Activated T-helper 2 cell treated with anti-CD3 and anti-CD28 coated beads, Interferon-gamma antibody, Interleukin-2, Interleukin-4, amounts not matched to agents 10 μg/mL and 5 μg/mL and 100 μg/mL, durations not matched to agents 14 hours and 24 hours and 36 hours (primary cell): Measurements from ENCODE around the gene RIMS4. TPM values are rescaled to one million over a fixed set of nuclear protein-coding genes. Genes with fewer than 3 reads are reported as not detected.
"Not testable (repeated sequence)": the region's sequence is repeated elsewhere in the genome, so short reads cannot be mapped to it uniquely, and the experiment has no call there.

Experiments
- DNase-seq: peaks from one replicate; pipeline ENCODE4 v3.0.0; 2021; ENCODE audit warnings: low spot score
- H3K27ac Mint-ChIP-seq: one replicate; pipeline ENCODE4 v1.8.0; 2021; ENCODE audit warnings: mixed read lengths
- H3K27me3 Mint-ChIP-seq: one replicate; pipeline ENCODE4 v1.8.0; 2021; ENCODE audit warnings: low read depth, mixed read lengths
- H3K36me3 Mint-ChIP-seq: one replicate; pipeline ENCODE4 v1.8.0; 2021; ENCODE audit warnings: low read depth, mixed read lengths
- H3K4me1 Mint-ChIP-seq: one replicate; pipeline ENCODE4 v1.8.0; 2021; ENCODE audit warnings: low read depth, mixed read lengths
- H3K4me3 Mint-ChIP-seq: one replicate; pipeline ENCODE4 v1.8.0; 2021; ENCODE audit warnings: low read depth, mild to moderate bottlenecking, moderate library complexity, mixed read lengths
- H3K9me3 Mint-ChIP-seq: one replicate; pipeline ENCODE4 v1.8.0; 2021; ENCODE audit warnings: mixed read lengths
- intact Hi-C: fragments of 100-400 bp; cut with micrococcal nuclease; formaldehyde crosslinking; loops from one replicate; pipeline ENCODE4 v1.15.1; 2023
- total RNA-seq: library from RNA; stranded (reverse); gene quantifications from 2 replicates; pipeline ENCODE4 v1.2.3, GENCODE V29; 2022

RIMS4 gene
- total RNA-seq, 1 donor from 2014 or later, result not detected

DNA sequence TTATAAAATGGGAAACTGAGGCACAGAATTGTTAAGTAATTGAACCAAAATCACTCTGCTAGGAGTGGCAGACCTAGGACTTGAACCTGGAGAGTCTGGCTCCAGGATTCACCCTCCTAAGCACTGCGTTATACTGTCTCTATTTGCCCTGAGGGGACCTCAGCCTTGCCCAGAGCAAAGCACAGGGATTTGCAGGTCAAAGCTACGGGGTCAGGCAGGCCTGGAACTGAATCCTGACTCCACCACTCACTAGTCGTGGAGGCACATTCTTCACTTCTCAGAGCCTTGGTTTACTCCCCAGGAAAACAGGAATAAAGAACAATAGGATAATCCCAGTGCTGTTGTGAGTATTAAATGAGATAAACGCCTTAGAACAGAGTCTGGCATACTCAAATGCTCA, 45.3 kb downstream of the RIMS4 start:
- no peaks in the 10 kb centered on the region for H3K4me1 Mint-ChIP-seq
- no peaks in the 10 kb centered on the region for H3K9me3 Mint-ChIP-seq
- DNase-seq, result no peak
- H3K36me3 Mint-ChIP-seq, result no peaks in the 10 kb centered on the region
- H3K4me3 Mint-ChIP-seq, result no peak overlapping the region
- H3K27me3 Mint-ChIP-seq, result peaks cover 2% of the 10 kb centered on the region
- intact Hi-C loops, result no loop called here
- H3K27ac Mint-ChIP-seq, result no peak overlapping the region

DNA sequence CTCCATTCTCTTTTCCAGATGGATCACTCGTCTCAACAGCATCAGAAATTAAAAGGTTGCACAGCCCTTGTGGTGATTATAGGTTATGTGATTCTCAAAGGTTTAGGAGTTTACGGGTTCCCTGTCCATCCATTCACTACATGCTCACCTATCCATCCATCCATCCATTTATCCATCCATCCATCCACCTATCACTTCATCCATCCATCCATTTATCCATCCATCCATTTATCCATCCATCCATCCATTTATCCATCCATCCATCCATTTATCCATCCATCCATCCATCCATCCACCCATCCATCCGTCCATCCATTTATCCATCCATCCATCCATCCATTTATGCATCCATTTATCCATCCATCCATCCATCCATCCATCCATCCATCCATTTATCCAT, 46.5 kb downstream of the RIMS4 start:
- intact Hi-C loops, H3K9me3 Mint-ChIP-seq, H3K4me3 Mint-ChIP-seq, DNase-seq, H3K36me3 Mint-ChIP-seq, H3K27ac Mint-ChIP-seq, H3K27me3 Mint-ChIP-seq, H3K4me1 Mint-ChIP-seq: not testable (repeated sequence)

DNA sequence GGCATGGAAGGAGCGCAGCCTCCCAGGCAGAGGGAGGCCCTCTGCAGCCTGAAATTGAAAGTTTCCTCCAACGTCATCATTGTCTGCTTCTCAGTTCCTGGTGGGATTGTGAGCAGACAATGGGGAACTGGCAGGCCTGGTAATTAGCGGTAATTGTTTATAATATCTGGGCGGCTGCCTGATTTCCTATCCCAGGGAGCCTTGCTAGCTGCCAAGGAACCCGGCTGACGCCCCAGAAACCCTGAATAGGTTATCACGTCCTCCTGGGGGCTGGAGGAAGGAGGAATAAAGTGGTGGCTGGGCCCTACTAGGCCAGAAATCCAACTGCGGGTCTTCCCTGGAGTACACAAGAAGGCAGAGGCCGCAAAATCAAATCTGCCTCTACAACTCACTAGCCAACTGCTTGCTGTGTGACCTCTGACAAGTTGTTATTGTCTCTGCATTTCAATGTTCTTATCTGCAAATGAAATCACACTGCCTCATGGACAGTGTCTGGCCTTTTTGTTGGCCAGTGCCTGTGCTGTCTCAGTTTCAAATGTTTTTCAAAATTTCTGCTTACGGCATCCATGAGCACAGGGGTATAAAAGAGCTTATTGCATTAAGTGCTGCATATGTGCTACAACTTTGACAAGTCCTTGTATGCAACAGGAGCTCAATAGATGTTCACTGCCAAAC, 47.7 kb downstream of the RIMS4 start:
- no peak overlapping the region for H3K4me3 Mint-ChIP-seq
- intact Hi-C loops, result no loop called here
- H3K36me3 Mint-ChIP-seq, result no peaks in the 10 kb centered on the region
- no peak for DNase-seq
- no peak overlapping the region for H3K27ac Mint-ChIP-seq
- no peaks in the 10 kb centered on the region for H3K4me1 Mint-ChIP-seq
- H3K27me3 Mint-ChIP-seq, result no peaks in the 10 kb centered on the region
- no peaks in the 10 kb centered on the region for H3K9me3 Mint-ChIP-seq

DNA sequence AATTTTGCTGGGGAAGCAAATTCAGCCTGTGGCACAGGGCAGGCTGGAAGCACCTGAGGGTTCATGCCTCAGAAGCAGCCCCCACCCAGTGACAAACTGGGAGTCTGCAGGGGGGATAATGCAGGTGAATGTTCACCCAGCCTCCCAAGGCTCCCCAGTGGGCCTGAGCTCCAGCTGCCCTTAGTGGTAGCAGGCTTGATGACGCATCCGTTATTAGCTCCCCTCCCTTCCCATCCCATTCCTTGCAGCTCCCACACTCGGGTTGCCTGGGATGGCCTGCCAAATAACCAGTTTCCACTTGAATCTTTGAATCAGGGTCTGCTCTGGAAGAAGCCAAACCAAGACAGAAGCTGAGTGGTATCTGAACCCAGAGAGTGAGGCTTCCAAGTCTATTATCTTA, 48.9 kb downstream of the RIMS4 start:
- Mint-ChIP-seq H3K27ac (no peak overlapping the region), H3K36me3 (no peaks in the 10 kb centered on the region), H3K4me1 (no peaks in the 10 kb centered on the region), H3K4me3 (no peak overlapping the region), H3K27me3 (no peaks in the 10 kb centered on the region), H3K9me3 (no peaks in the 10 kb centered on the region)
- intact Hi-C loops, result no loop called here
- DNase-seq, result no peak

DNA sequence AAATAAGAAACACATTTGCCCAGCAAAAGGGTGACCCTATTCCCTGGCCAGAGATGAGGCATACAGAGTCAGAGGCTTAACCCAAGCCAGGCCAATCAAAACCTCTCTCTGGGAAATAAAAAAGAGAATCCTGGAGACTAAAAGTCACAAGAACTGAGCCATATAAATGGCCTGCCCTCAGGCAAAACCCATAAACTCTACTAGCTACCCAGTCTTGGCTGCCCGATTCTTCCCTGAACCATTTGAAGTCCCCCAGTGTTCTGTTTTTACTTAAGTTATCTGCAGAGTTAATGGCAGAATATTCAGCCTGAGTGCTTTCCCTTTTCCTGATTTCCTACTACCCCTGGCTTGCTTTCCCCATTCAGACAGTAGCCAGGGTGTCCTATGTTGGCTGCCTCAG, 50.8 kb downstream of the RIMS4 start:
- no peaks in the 10 kb centered on the region for H3K36me3 Mint-ChIP-seq
- H3K9me3 Mint-ChIP-seq, result no peaks in the 10 kb centered on the region
- no peaks in the 10 kb centered on the region for H3K4me1 Mint-ChIP-seq
- no peak overlapping the region for H3K4me3 Mint-ChIP-seq
- intact Hi-C loops, result no loop called here
- H3K27ac Mint-ChIP-seq, result no peak overlapping the region
- H3K27me3 Mint-ChIP-seq, result no peaks in the 10 kb centered on the region
- no peak for DNase-seq

DNA sequence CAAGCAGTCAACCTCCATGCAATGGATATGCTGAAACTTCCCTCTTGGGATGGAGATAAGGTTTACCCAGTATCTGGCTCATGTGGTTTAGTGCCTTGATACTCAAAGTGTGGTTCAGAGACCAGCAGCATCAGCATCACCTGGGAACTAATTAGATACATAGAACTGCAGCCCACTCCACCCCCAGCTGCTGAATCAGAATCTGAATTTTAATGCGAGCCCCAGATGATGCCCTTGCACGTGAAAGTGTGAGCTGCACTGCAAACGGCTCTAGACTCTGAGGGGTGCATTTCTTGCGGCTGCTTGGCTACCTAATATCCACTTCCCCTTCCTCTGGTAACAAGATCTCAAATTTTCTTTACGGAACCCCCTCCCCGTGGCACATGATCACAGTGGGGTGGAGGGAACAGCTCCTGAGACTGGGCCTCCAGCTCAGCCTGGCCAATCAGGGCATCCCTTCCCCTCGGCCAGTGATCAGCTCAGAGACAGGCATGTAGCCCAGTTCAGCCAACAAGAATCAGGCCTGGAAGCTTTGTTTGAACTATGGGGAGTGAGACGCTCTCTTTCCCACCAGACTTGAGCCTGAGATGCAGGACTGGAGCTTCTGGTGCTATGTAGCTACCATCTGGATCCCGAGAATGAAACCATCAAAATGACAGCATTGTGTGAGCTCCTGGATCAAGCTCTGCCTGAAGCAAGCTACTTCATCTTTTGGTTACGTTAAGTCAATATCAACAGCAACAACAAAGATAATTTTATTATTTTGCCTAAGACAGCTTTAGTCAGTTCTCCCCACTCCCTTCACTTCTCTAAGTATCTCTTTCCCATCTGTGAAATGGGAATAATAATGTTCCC, 51.9 kb downstream of the RIMS4 start:
- H3K4me1 Mint-ChIP-seq, result no peaks in the 10 kb centered on the region
- no peak overlapping the region for H3K4me3 Mint-ChIP-seq
- DNase-seq, result no peak
- no peaks in the 10 kb centered on the region for H3K36me3 Mint-ChIP-seq
- no peak overlapping the region for H3K27ac Mint-ChIP-seq
- H3K9me3 Mint-ChIP-seq, result no peaks in the 10 kb centered on the region
- no peaks in the 10 kb centered on the region for H3K27me3 Mint-ChIP-seq
- intact Hi-C loops, result no loop called here

DNA sequence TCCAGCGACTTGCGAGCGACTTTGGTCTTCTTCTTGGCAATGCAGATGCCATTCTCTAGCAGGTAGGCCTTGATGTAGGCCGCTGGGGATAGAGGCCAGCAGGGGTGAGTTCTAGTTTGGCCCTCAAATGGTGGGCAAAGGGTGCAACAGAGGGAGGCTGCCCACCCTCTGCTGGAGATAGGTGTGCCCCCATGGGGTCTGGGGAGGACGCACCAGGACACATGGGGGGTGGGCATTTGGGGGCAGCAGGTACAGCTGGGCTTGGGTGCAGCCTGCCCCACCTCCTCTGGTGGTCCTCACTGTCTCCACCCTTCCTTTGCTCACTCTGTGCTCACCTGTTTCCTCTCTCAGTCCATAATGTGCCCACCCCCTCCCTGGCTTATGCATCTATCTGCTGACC, 53.4 kb downstream of the RIMS4 start:
- Mint-ChIP-seq H3K9me3 (no peaks in the 10 kb centered on the region), H3K27ac (no peak overlapping the region), H3K4me1 (no peaks in the 10 kb centered on the region), H3K4me3 (no peak overlapping the region), H3K36me3 (no peaks in the 10 kb centered on the region), H3K27me3 (no peaks in the 10 kb centered on the region)
- DNase-seq, result no peak
- intact Hi-C loops, result no loop called here

DNA sequence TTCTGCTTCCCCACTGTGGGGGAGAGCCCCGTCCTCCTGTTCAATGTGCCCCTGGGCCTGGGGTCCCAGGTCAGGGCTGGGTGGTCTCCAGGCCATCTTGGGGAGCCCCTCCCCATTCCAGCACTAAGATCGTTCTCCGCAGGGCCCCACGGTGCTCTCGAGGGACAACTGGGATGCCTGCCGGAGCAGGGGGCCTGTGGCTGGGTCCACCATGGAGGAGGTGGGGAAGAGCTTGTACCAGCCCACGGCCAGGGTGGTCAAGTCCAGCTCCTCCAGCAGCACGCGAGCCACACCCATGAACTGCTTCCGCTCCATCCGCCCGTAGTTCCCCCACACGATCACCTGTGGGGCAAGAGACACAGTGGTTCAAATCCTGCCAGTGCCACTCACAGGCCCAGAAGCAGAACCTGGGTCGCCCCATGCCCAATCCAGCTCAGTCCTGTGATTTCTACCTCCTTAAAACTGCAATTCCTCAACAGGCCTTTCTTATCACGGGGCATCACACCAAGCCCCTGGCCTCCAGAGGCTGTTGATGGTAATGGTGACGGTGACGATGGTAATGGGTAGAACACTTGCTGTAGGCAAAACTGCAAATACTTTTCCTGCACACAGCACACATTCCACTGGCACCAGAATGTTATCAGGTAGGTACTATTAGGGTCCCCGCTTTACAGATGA, 54.2 kb downstream of the RIMS4 start:
- Mint-ChIP-seq H3K4me3 (no peak overlapping the region), H3K27ac (no peak overlapping the region)
- intact Hi-C loops, result no loop called here

DNA sequence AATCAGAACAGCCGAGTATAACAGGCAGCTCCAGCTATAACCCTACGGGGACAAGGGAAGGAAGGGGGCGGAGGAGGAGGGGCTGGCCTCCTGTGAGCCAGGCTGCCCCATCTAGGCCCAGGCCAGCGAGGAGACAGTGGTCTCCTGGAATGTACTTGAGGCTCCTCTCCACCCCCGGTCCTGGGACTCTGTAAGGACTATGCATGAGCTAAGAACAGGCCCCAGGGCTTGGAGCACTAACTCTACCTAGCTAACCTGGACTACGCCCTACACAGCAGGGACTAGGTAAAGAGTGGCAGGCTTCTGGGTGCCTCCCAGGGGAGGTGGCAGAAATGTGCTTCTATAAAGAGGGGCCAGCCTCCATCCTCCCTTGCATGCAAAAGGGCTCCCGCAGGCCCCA, 55.8 kb downstream of the RIMS4 start:
- H3K27me3 Mint-ChIP-seq, result peaks cover 2% of the 10 kb centered on the region
- no peak overlapping the region for H3K4me3 Mint-ChIP-seq
- intact Hi-C loops, result no loop called here
- H3K36me3 Mint-ChIP-seq, result no peaks in the 10 kb centered on the region
- no peak for DNase-seq
- no peaks in the 10 kb centered on the region for H3K9me3 Mint-ChIP-seq
- no peaks in the 10 kb centered on the region for H3K4me1 Mint-ChIP-seq
- no peak overlapping the region for H3K27ac Mint-ChIP-seq

More for the DNA sequence above, 54.2 kb downstream of the RIMS4 start:
- Mint-ChIP-seq H3K27me3 (no peaks in the 10 kb centered on the region), H3K9me3 (no peaks in the 10 kb centered on the region), H3K36me3 (no peaks in the 10 kb centered on the region), H3K4me1 (no peaks in the 10 kb centered on the region)
- DNase-seq, result no peak

DNA sequence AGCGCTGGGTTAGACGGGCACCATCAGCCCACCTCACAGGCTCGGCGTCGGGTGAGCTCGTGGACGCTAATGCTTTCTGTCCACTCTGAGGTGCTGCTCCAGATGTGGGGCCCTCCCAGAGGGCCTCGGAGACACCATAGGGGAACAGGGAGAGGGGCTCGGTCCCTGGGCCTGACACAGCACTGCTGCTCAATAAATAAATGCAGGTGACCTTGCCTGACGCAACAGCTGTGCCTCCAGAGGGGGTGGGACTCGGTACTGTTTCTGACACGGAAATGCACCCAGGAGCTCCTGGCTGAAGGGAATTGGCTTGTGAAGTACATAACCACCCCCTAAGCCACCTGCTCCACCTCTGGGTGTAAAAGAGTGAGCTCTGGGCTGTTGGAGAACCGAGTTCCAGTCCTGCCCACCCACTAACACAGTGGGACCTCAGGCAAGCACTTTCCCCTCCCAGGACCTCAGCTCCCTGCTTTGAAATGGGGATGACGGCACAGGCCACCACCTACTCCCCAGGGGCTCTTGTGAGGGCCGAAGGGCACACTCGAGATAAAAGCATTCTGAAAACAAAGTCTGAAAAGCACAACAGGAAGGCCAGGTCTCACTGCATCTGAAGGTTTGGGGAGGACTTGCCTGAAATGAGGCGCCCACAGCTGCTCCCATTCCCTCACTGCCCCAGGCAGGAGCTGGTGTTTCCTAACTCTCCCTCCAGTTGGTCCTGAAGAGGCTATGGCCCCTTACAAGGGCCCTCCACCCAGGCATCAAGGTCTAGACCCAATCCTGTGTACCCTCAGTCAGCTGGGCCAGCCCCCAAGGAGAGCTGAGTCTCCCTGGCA, 58.0 kb downstream of the RIMS4 start:
- Mint-ChIP-seq H3K27me3 (peaks cover 7% of the 10 kb centered on the region), H3K4me1 (peaks cover 1% of the 10 kb centered on the region), H3K27ac (no peak overlapping the region), H3K4me3 (no peak overlapping the region), H3K9me3 (no peaks in the 10 kb centered on the region), H3K36me3 (no peaks in the 10 kb centered on the region)
- DNase-seq, result no peak
- intact Hi-C loops, result no loop called here

DNA sequence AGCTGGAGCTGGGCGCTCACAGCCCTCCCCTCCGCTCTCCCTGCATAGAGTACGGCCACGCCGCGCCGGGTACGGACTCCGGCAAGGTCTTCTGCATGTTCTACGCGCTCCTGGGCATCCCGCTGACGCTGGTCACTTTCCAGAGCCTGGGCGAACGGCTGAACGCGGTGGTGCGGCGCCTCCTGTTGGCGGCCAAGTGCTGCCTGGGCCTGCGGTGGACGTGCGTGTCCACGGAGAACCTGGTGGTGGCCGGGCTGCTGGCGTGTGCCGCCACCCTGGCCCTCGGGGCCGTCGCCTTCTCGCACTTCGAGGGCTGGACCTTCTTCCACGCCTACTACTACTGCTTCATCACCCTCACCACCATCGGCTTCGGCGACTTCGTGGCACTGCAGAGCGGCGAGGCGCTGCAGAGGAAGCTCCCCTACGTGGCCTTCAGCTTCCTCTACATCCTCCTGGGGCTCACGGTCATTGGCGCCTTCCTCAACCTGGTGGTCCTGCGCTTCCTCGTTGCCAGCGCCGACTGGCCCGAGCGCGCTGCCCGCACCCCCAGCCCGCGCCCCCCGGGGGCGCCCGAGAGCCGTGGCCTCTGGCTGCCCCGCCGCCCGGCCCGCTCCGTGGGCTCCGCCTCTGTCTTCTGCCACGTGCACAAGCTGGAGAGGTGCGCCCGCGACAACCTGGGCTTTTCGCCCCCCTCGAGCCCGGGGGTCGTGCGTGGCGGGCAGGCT, 60.1 kb downstream of the RIMS4 start:
- no peak for DNase-seq

DNA sequence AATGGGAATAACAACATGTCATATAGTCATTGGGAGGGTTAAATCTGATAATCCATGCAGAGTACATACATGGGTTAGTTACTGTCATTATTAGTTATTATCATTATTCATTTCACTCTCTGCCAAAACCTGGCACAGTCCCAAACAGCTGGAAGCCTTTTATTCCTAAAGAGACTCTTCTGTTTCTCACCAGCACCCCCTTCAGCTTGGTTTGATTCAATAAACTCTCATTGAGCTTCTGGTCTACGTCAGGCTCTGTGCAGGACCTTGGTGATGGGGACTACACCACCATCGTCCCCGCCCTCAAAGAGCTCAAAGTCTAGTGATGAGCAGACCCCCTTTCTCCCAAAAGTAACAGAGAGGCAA, 62.4 kb downstream of the RIMS4 start:
- no peak overlapping the region for H3K27ac Mint-ChIP-seq
- peaks cover 3% of the 10 kb centered on the region for H3K4me1 Mint-ChIP-seq
- H3K9me3 Mint-ChIP-seq, result no peaks in the 10 kb centered on the region
- H3K27me3 Mint-ChIP-seq, result peaks cover 29% of the 10 kb centered on the region
- DNase-seq, result no peak
- intact Hi-C loops, result no loop called here
- no peak overlapping the region for H3K4me3 Mint-ChIP-seq
- no peaks in the 10 kb centered on the region for H3K36me3 Mint-ChIP-seq

More for the DNA sequence above, 60.1 kb downstream of the RIMS4 start:
- intact Hi-C loops, result no loop called here
- no peaks in the 10 kb centered on the region for H3K9me3 Mint-ChIP-seq
- no peak overlapping the region for H3K27ac Mint-ChIP-seq
- H3K27me3 Mint-ChIP-seq, result peaks cover 16% of the 10 kb centered on the region
- H3K4me1 Mint-ChIP-seq, result peaks cover 2% of the 10 kb centered on the region
- H3K4me3 Mint-ChIP-seq, result no peak overlapping the region
- no peaks in the 10 kb centered on the region for H3K36me3 Mint-ChIP-seq
